H1 (cell line): ENCODE results near the gene TCP11. TPM values are rescaled to one million over a fixed set of nuclear protein-coding genes. Genes with fewer than 3 reads are reported as not detected.

Experiments used
- HDAC2 ChIP-seq, 2 experiments: fragments of 300-600 bp in 1 of 2; sonication (generic) in 1 of 2; IDR thresholded peaks; 2 replicates each; pipeline ENCODE4 v1.6.1; 2011 to 2012; ENCODE audit warnings: low read depth in 2 of 2, low read length in 2 of 2, mild to moderate bottlenecking in 2 of 2, moderate library complexity in 2 of 2, borderline replicate concordance in 1 of 2, inconsistent platforms in 1 of 2
- JUN ChIP-seq: IDR thresholded peaks from 2 replicates; pipeline ENCODE4 v1.6.1; 2011; ENCODE audit warnings: low read depth, mild to moderate bottlenecking, improper control_type of control experiment, low read length
- KDM5A ChIP-seq: fragments of 200-600 bp; IDR thresholded peaks from 2 replicates; pipeline ENCODE4 v1.7.1; 2012; ENCODE audit warnings: mild to moderate bottlenecking, low read length, inconsistent platforms, mixed read lengths
- MAFK ChIP-seq: IDR thresholded peaks from 2 replicates; pipeline ENCODE4 v1.6.1; 2012; ENCODE audit warnings: low read depth, mild to moderate bottlenecking, improper control_type of control experiment, low read length
- SP2 ChIP-seq: IDR thresholded peaks from 2 replicates; pipeline ENCODE4 v1.6.1; 2012; ENCODE audit warnings: mild to moderate bottlenecking, low read length, inconsistent platforms
- polyA plus RNA-seq, 7 experiments: library from polyadenylated mRNA; depleted of rRNA in 3 of 7; stranded (reverse) in 5 of 7; unstranded in 2 of 7; fragments of >200 nt in 5 of 7; fragments of 200-250 nt in 2 of 7; gene quantifications; 1 replicate in 5 of 7; 2 replicates in 1 of 7; 4 replicates in 1 of 7; pipeline versions ENCODE4 v1.2.1 to v1.2.3, GENCODE V29; 2011 to 2013; ENCODE audit warnings: missing spikeins in 2 of 7, mixed read lengths in 2 of 7
- total RNA-seq: library from RNA; stranded (reverse); fragmentation: NEBNext Ultra II Directional; extraction: Animal tissue kit (Norgen Biotek cat#: 25700); gene quantifications from 2 replicates; pipeline ENCODE4 v1.2.1, GENCODE V29; 2021

TCP11 gene
- total and polyA plus RNA-seq, 2 of the 8 experiments (the other 6 are each of a cell fraction or from before 2014, with no cell fraction given), result 0.11 TPM; not detected in 1

GRCh38 chr6:35084511-35085203, 56.5 kb downstream of the TCP11 start (continued):
- TF ChIP-seq JUN (no peak), HDAC2 (IDR thresholded peaks at IDR 0.05; ENCODE audit: borderline replicate concordance in 1 of 2, low read depth in 2 of 2, low read length in 2 of 2) (no peak), MAFK (no peak), KDM5A (no peak), SP2 (no peak)
